Fibroblast of skin of scalp (primary cell): Measurements from ENCODE around the gene MRAP2.
A peak's percentile ranks its signal among the peaks of the same experiment; 100 is the strongest.
"Not testable (repeated sequence)": the region's sequence is repeated elsewhere in the genome, so short reads cannot be mapped to it uniquely, and the experiment has no call there.

Experiments used
- DNase-seq: peaks from one replicate; pipeline ENCODE4 v3.0.0-alpha.2; 2013

Gene MRAP2

DNA sequence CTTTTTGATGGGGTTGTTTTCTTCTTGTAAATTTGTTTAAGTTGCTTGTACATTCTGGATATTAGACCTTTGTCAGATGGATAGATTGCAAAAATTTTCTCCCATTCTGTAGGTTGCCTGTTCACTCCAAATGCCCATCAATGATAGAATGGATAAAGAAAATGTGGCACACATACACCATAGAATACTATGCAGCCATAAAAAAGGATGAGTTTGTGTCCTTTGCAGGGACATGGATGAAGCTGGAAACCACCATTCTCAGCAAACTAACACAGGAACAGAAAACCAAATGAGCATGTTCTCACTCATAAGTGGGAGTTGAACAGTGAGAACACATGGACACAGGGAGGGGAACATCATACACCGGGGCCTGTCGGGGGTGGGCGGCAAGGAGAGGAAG, 1.6 kb upstream of the MRAP2 start:
- not testable (repeated sequence) for DNase-seq

DNA sequence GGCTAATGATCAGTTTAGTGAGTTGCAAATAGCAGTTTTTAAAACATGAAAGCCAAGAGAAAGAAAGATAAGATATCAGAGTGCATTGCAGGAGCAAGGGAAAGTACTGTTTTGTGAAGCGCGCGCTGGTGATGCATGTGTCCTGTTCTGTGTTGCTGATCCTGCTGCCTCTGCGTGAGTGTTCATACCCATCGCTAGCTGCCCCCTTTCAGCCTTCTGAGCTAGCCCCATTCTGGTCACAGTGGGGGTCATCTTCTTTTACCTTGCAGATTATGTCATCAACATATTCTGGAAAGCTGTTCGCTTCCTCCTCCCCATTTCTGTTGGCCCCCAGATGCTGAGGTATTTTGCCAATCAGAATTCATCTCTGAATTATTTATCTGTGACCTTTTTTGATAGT, 1.9 kb downstream of the MRAP2 start:
- DNase-seq: no peak

DNA sequence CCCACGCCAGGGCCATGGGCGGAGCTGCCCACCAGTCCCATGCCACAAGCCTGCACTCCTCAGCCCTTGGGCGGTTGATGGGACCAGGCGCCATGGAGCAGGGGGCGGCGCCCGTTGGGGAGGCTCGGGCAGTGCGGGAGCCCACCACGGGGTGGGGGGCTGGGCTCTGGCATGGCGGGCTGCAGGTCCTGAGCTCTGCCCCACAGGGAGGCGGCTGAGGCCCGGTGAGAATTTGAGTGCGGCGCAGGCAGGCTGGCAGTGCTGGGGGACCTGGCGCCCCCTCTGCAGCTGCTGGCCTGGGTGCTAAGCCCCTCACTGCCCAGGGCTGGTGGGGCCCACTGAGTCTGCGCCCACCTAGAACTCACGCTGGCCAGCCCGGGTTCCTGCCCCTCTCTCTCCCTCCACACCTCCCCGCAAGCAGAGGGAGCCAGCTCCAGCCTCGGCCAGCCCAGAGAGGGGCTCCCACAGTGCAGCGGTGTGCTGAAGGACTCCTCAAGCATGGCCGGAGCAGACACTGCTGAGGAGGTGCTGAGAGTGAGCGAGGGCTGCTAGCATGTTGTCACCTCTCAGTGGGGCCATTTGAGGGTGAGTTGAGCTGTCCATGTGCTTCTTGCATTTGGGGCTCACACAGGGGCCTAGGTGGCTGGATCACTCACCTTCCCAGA, 4.0 kb downstream of the MRAP2 start:
- no peak for DNase-seq

DNA sequence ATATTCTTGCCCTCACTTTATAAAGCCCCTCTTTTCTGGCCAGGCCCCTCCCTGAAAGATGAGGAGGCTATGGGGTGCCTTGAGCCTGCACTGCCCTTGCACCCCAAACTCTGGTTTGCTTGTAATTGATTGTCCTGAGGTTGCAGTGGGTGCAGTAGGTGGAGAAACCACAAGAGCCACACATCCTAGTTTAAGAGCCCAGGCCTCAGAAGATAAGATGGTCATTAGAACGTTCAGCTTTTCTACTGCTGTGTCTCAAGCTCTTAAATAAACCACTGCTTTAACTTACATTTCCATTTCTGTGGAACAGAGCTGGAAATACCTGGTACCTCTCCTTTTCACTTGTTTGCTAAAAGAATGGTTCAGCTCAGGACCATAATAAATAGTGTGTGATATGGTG, 9.0 kb downstream of the MRAP2 start:
- DNase-seq: no peak

DNA sequence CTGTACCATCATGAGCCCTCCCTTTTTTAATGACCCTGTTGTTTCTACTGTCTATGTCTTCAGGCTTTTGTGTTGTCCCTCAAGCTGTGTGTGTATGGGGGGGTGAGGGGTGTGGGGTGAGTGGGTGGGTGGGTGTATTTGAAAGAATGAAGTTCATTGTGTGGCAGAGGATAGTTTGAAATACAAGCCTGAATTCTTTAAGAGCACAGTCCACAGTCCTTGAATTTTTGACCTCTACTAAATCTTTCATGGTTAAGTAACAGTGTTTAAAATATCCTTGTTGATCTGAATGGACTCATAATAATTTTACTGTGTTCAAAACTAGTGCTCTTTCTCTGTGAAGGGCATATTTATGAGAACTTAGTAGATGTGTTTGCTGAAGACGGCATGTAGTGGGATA, 10.0 kb downstream of the MRAP2 start:
- DNase-seq: no peak

DNA sequence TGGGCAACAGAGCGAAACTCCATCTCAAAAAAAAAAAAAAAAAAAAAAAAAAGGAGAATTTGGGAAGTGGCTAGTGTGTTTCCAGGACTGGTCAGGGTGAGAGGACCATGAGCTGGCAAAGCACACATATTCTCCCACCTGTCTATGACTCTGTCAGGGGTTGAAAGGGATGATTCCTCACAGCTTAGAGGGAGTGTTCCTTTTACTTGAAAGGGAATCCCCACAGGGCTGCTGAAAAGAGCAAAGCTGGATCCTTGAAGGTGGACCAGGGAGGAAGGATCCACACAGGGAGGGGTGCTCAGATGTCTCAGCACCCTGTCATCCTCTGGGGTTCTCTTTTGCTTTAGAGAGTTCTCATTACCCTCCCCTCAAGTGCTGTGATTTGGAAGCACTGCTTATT, 13.2 kb downstream of the MRAP2 start:
- no peak for DNase-seq

DNA sequence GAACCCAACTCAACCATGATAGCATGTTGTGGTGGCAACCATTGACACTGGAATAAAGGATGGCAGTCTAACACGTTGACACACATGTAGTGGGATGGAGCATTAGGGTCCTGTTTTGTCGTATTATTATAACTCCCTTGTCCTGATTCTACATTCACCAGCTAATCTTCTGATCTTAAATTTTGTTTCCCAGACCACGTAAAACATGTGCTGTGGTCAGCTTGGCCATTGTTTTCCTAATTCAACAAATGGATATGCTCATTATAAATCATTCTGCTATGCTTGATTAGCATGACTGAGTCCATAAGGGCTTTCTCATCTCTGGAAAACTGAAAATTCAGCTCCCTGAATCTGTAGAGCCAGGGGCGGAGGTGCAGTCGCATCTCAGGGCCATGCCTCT, 15.0 kb downstream of the MRAP2 start:
- DNase-seq: no peak

DNA sequence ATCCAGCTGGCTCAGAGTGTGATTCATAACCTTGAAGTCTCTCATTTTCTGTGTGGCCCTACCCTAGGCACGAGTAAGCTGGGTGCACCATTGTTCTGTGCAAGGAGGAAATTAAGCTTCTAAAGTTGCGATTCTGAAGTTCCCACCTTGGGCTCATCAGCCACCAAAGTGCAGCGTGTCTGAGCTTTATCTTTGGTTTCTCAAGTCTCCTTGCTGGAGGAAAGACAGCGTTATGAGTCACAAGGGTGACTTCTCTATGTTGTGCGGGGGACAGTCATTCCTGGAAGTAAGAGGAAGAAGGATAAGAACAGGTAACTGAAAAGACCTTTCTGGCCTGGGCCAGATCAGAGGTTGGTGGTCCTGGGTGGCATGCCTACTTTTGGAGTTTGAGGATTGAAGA, 16.8 kb downstream of the MRAP2 start:
- DNase-seq: peak; percentile 7

DNA sequence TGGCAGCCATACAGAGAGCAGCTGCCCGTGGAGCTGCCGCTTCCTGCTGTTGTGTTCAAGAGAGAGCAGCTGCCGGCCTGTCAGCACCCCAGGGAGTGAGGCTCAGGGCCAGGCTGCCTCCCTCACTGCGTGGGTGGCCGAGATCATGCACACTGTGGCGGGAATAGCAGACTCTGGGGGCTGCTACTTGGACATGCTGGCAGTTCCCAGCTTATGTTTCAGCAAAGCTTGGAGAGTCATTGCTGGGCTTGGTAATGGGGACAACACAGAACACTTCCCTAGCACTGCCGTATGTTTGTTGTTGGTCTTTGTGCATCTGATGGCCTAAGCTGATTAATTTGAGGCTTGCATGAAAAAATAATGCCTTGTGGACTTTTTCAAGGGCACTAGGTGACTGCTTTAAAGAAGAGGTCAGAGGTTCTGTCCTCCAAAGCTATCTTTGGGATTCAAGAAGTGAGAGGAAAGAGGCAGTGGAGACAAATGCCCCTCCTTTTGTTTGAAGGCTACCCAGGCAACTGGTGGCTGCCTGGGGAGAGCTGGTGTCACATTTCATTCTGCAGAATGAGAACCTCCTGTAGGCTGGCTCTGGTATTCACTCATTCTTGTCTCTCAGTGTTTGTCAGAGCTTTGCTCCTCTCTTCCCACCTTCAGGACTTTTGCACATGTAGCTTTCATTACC, 18.8 kb downstream of the MRAP2 start:
- DNase-seq: peak; percentile 76

DNA sequence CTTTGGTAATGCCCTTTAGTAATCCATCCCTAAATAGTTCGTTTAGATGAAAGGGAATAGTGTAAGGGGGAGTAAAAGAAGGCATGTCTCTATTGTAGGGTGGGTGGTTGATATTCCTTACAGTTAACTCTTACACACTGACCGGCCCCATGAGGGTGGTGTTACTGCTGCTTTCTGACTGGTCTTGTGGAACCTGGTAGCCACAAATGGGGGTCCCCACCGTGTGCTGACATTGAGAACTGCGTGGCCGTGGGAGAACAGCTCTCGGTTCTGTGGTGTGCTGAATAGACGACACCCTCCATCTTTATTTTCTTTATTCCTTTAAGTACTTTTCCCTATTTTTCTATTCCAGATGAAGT, 19.3 kb downstream of the MRAP2 start:
- no peak for DNase-seq

DNA sequence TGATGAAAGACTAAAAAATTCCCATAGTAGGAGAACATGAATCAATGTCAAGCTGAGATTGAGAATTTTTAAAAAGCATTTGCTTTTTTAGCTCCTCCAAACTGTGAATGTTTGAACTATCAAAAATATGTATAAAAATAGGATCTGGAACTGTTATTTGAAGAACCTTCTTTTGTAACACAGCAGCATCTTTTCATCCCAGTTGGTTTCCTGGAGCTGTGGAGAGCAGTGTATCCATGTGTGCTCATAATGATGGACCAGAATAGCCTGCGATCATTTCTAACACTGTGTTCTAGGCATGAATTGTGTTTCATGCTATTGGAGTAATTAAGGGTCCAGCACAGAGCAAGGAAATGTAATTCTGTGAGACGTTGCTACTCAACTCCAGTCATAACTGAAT, 22.1 kb downstream of the MRAP2 start:
- no peak for DNase-seq

DNA sequence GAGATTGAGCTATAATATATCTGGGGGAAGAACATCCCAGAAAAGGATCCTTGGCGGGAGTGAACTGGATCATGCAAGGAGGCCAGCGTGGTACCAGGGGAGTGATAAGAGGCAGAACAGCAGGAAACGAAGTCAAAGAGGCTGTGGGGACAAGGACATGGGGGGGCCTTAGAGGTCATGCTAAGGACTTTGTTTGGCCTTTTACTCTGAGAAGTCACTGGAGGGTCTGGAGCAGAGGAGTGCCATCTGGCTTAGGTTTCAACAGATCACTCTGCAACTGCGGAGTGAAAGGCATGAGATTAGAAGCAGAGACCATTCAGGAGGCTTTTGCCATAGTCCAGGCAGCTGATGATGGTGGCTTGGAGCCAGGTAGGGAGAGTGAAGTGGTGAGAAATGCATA, 24.3 kb downstream of the MRAP2 start:
- DNase-seq: no peak

DNA sequence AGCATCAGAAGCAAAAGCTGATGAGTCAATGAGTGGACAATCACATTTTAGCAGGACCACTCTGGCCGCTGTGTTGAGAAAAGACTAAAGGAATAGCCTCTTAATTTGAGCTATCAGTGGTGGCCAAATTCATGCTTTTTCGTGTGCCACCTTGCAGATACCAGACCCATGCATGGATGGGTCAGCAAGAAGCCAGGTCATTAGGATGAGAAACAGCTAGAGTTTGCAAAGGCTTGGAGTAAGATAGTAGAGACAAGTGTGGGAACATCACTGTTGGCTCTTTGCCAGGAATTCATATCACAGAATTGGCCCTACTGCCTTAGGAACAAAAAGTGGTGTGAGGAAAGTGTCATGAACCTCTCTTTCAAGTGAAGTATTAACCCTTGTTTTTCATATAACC, 25.5 kb downstream of the MRAP2 start:
- no peak for DNase-seq

DNA sequence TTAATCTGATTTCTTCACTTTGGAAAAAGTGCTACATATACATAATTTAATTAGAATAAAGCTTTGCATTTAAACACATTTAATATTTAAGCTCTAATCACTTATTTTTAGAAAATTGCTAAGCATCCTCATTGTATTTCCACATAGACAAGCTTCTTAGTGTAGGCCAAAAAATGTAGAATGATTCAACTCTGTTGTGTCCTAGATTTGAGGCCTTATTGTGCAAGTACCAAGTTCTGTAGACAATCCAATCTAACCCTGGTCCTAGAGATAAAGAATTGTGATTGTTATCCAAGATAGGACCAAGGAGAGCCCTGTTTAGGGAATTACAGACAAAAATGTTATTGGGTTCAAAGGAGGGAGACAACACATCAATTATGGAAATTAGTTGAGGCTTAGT, 27.6 kb downstream of the MRAP2 start:
- DNase-seq: no peak

DNA sequence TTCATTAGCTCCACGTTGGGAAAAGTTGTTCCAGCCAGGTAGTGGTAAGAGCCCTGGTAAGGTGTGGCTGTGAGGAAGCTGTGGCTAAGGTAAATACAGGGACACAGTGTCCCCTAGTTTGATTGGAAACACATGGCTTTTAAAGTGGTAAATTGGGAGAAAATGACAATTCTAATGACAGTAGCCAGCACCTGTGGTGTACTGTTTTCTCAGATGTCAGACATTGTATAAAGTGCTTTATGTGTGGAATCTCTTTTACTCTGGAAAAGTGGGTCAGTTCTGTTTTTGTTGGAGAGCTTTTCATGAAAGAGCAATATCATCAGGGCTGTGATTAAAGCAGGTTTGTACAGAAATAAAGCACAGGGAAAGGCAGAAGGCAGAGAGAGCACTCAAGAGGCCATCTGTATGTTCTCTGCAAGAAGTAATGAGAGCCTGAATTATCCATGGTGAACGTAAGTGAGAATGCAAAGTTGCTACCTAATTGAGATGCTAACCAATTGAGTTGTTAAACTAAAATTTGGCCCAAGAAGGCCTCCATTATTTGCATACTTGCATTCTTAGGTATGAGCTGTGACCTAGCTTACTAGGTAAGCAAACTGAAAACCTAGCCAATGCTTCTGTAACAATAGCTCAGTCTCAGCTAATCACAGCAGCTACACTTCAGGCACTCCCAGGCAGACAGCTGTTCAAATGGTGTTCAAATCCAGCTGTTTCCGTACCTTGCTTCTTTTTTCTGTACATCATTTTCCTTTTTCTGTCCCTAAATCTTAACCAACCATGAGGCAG, 28.2 kb downstream of the MRAP2 start:
- no peak for DNase-seq

DNA sequence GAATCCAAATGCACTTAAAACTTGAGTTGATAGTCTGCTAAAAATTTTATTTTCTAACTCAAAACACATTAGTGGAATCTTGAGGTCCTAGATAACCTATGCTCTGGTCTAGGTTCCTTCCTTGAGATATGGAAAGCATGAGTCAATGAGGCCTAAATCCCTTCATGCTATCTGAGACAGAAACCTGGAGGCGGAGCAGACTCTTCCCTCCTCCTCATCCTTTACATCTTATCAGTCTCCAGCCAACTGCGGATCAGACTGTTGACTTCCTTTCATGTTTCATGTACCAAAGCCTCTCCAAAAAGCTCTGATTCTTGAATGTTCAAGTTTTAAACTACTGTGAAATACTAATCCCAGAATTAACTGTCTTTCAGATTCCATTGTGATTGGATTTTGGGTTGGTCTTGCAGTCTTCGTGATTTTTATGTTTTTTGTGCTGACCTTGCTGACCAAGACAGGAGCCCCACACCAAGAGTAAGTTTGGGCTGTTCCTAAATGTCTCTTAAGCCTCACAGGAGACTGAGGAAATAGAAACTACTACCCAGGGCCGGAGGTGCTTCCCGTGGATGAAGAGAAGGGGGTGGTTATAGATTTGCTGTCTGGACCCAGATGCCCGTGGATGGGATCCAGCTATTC, 29.1 kb downstream of the MRAP2 start:
- no peak for DNase-seq

DNA sequence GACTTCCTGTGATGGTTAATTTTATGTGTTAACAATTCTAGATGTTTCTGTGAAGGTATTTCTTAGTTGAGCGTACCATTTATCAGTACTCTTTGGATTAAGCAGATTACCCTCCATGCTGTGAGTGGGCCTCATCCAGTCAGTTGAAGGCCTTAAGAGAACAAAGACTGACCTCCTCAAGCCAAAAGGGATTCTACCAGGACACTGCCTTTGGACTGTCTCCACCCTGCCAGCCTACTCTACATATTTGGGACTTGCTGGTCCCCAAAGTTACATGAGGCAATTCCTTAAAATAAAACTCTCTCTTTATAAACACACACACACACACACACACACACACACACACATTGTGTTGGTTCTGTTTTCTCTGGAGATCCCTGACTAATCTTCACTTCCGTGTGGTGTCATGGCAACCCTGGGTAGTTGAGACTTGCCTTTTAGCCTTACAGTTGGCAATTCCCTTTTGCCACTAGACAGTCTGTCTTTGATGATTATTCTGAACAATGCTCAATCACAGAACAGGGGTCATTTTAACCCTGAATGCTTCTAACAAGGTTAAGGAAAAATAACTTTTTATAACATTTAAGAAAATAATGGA, 32.2 kb downstream of the MRAP2 start:
- DNase-seq: peak; percentile 49

DNA sequence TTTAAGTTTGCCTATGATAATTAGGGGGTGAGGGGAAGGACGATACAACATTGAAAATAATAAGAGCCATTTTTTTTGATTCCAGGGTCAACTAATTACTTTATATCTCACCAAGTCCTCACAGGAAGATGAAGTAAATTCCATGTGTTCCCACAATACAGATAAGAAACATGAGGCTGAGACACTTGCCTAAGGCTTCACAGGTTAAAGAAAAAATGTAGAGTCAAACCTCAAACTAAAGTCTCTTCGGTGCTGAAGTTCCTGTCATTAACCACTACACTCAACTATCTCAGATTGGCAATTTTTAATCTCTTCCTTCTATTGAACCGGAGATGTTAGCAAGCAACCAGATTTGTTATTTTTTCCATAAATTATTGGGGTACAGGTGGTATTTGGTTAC, 33.0 kb downstream of the MRAP2 start:
- DNase-seq: no peak

DNA sequence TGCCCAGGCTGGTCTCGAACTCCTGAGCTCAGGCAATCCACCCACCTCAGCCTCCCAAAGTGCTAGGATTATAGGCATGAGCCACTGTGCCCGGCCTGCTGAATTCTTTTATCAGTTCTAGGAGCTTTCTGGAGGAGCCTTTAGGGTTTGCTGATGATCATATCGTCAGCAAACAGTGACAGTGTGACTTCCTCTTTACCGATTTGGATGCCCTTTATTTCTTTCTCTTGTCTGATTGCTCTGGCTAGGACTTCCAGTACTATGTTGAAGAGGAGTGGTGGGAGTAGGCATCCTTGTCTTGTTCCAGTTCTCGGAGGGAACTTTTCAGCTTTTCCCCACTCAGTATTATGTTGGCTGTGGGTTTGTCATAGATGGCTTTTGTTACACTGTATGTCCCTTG, 35.3 kb downstream of the MRAP2 start:
- not testable (repeated sequence) for DNase-seq

DNA sequence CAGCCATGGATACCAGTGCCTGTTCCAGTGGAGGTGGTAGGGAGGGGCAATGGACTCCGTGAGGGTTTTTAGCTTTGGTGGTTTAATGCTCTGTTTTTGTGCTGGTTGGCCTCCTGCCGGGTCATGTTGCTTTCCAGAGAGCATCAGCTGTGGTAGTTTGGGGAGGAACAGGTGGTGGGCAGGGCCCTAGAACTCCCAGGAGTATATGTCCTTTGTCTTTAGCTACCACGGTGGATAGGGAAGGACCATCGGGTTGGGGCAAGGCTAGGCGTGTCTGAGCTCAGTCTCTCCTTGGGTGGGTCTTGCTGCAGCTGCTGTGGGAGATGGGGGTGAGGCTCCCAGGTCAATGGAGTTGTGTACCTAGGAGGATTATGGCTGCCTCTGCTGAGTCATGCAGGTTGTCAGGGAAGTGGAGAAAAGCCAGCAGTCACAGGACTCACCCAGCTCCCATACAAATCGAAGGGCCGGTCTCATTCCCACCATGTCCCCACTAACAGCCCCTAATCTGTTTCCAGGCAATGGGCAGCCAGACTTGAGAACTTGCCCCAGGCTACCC, 38.9 kb downstream of the MRAP2 start:
- DNase-seq: no peak

DNA sequence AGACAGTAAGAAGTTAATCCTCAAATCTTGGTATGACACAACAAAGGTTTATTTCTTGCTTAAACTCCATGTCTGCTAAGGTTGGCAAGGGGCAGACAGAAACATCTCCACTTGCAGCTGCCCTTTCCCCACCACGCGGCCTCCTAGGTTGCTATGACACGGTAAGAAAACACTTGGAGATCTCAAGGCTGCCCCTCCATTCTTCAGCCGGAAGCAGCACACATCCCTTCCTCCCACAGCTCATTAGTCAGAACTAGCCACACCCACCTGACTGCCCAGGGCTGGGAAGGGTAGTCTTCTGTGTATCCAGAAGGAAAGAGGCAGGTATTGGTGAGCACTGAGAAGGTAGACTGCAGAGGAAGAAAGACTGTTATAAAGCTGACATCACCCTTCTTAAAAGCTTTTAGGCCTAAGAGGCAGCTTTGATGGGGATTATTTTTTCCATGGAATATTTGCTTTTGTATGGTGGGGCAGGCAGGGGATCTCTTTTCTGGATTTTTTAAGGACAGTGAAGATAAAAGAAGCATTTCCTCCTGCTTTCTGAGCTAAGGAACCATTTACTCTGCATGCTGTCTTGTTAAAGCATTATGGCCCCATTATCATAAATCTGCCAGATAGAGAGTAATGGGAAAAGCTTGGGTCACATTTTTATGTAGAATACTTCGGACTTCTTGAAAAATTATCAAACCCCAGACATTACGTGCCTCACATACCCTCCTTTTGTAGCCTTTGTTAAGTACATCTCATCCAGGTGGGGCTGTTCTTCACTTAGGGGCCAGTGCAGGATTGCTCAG, 41.6 kb downstream of the MRAP2 start:
- DNase-seq: peak; percentile 6

DNA sequence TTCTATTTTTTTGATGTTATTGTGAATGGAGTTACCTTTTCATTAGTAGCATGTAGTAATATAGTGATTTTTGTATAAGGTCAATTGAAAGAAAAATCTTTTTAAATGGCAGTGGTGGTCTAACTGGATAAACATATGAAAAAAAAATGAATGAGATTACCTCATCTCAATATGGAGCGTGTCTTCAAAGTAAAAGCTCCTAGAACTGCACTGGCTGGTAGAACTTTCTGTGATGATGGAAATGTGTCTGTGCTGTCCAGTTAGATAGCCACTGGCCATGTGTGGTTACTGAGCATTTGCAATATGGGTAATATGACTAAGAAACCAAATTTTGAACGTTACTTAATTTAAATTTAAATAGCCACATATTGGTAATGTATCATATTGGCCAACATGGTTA, 44.1 kb downstream of the MRAP2 start:
- DNase-seq: no peak
